SK-N-SH (cell line): Measurements from ENCODE around the gene RPS26. TPM values are rescaled to one million over a fixed set of nuclear protein-coding genes. Genes with fewer than 3 reads are reported as not detected.
A peak's percentile ranks its signal among the peaks of the same experiment; 100 is the strongest.

Experiments used
- CTCF ChIA-PET: fragments of 300-600, 350-600 bp; formaldehyde crosslinking; extraction: SDS; loops from one replicate; lab custom pipeline; 2021; lab: Yijun Ruan, JAX
- POLR2A ChIA-PET: fragments of 350-600 bp; sonication (Branson Sonifier 250); formaldehyde crosslinking; extraction: SDS; loops from one replicate; lab custom pipeline; 2020; ENCODE audit warnings: antibody characterized with exemption, inconsistent platforms; lab: Yijun Ruan, JAX
- DNase-seq: peaks from one replicate; pipeline ENCODE4 v3.0.0; 2012
- H2AFZ ChIP-seq: fragments of 200-600 bp; sonication (generic); 2 replicates; pipeline ENCODE4 v1.8.1; 2016; ENCODE audit warnings: antibody characterized with exemption, mild to moderate bottlenecking, low read depth
- H3F3A ChIP-seq: fragments of 200-600 bp; sonication (generic); replicated peaks from 2 replicates; pipeline ENCODE3; 2016; ENCODE audit warnings: antibody characterized with exemption, mild to moderate bottlenecking; ENCODE audit not compliant: insufficient read depth
- H3K27ac ChIP-seq, 2 experiments: fragments of 200-500 bp in 1 of 2; fragments of 200-600 bp in 1 of 2; sonication (Bioruptor generic) in 1 of 2; sonication (generic), shearing (Covaris generic) in 1 of 2; 2 replicates each; pipeline versions ENCODE4 v1.5.1 to v1.6.1; 2014 to 2016; ENCODE audit warnings: low read depth in 2 of 2, inconsistent platforms in 1 of 2, low read length in 1 of 2, mild to moderate bottlenecking in 1 of 2, mixed read lengths in 1 of 2
- H3K27me3 ChIP-seq: fragments of 200-600 bp; sonication (generic), shearing (Covaris generic); 2 replicates; pipeline ENCODE4 v1.6.1; 2016; ENCODE audit warnings: mixed run types; ENCODE audit not compliant: insufficient read depth
- H3K36me3 ChIP-seq, 2 experiments: fragments of 200-500 bp in 1 of 2; fragments of 200-600 bp in 1 of 2; sonication (Bioruptor generic) in 1 of 2; sonication (generic) in 1 of 2; replicated peaks in 1 of 2; 2 replicates each; pipeline versions ENCODE3 to v1.5.1; 2014 to 2016; ENCODE audit warnings: low read length in 1 of 2, mild to moderate bottlenecking in 1 of 2; ENCODE audit not compliant: insufficient read depth in 2 of 2, control insufficient read depth in 1 of 2
- H3K4me1 ChIP-seq, 2 experiments: fragments of 200-500 bp in 1 of 2; fragments of 200-600 bp in 1 of 2; sonication (Bioruptor generic) in 1 of 2; sonication (generic), shearing (Covaris generic) in 1 of 2; 2 replicates each; pipeline versions ENCODE4 v1.5.1 to v1.6.1; 2014 to 2016; ENCODE audit warnings: low read depth in 1 of 2, low read length in 1 of 2, mixed run types in 1 of 2; ENCODE audit not compliant: insufficient read depth in 2 of 2, control insufficient read depth in 1 of 2
- H3K4me2 ChIP-seq: fragments of 200-600 bp; sonication (generic), shearing (Covaris generic); 2 replicates; pipeline ENCODE4 v1.6.1; 2017; ENCODE audit warnings: mixed run types
- H3K4me3 ChIP-seq, 2 experiments: fragments of 200-500 bp in 1 of 2; fragments of 200-600 bp in 1 of 2; sonication (Bioruptor generic) in 1 of 2; sonication (generic), shearing (Covaris generic) in 1 of 2; 2 replicates each; pipeline versions ENCODE4 v1.5.1 to v1.8.1; 2014 to 2016; ENCODE audit warnings: low read depth in 2 of 2, inconsistent platforms in 1 of 2, low read length in 1 of 2, mild to moderate bottlenecking in 1 of 2, mixed read lengths in 1 of 2, moderate library complexity in 1 of 2
- H3K79me2 ChIP-seq: fragments of 200-600 bp; sonication (generic); 2 replicates; pipeline ENCODE4 v1.8.1; 2017; ENCODE audit warnings: mild to moderate bottlenecking; ENCODE audit not compliant: insufficient read depth
- H3K9ac ChIP-seq: fragments of 200-600 bp; sonication (generic); 2 replicates; pipeline ENCODE4 v1.6.1; 2017; ENCODE audit warnings: mixed run types
- H3K9me2 ChIP-seq: fragments of 200-600 bp; sonication (generic); 2 replicates; pipeline ENCODE4 v1.6.1; 2017; ENCODE audit warnings: mixed run types
- H3K9me3 ChIP-seq: fragments of 200-600 bp; sonication (generic); 2 replicates; pipeline ENCODE4 v1.6.1; 2017; ENCODE audit warnings: mixed run types, mild to moderate bottlenecking, moderate library complexity
- H4K20me1 ChIP-seq: fragments of 200-600 bp; sonication (generic); 2 replicates; pipeline ENCODE4 v1.6.1; 2017; ENCODE audit warnings: mild to moderate bottlenecking, mixed run types; ENCODE audit not compliant: insufficient read depth
- CHD2 ChIP-seq: fragments of 150-350 bp; IDR thresholded peaks from 2 replicates; pipeline ENCODE4 v1.6.1; 2018; ENCODE audit warnings: low read length; ENCODE audit not compliant: partially characterized antibody
- CTCF ChIP-seq: fragments of 200-600 bp; sonication (generic); IDR thresholded peaks from 2 replicates; pipeline ENCODE4 v1.6.1; 2017; ENCODE audit warnings: antibody characterized with exemption, mild to moderate bottlenecking, moderate library complexity
- EP300 ChIP-seq, 2 experiments: IDR thresholded peaks; 2 replicates each; pipeline versions ENCODE4 v1.4.0 to v1.6.1; 2012; ENCODE audit warnings: borderline replicate concordance in 1 of 2, low read depth in 1 of 2, low read length in 1 of 2
- JUND ChIP-seq: IDR thresholded peaks from 2 replicates; pipeline ENCODE4 v1.4.0; 2012
- MEF2A ChIP-seq: IDR thresholded peaks from 2 replicates; pipeline ENCODE4 v1.4.0; 2012; ENCODE audit warnings: low read depth, borderline replicate concordance
- MXI1 ChIP-seq: IDR thresholded peaks from 2 replicates; pipeline ENCODE4 v1.6.1; 2012; ENCODE audit warnings: mild to moderate bottlenecking, low read depth, low read length, improper control_type of control experiment
- NFIC ChIP-seq: IDR thresholded peaks from 2 replicates; pipeline ENCODE4 v1.4.0; 2012; ENCODE audit warnings: borderline replicate concordance
- NRF1 ChIP-seq: IDR thresholded peaks from 2 replicates; pipeline ENCODE4 v1.6.1; 2012; ENCODE audit warnings: low read depth, mild to moderate bottlenecking, low read length
- RAD21 ChIP-seq: IDR thresholded peaks from 2 replicates; pipeline ENCODE4 v1.6.1; 2012; ENCODE audit warnings: mild to moderate bottlenecking, low read length
- RFX5 ChIP-seq: IDR thresholded peaks from 2 replicates; pipeline ENCODE4 v1.6.1; 2012; ENCODE audit warnings: mild to moderate bottlenecking, improper control_type of control experiment, low read length
- RXRA ChIP-seq: IDR thresholded peaks from 2 replicates; pipeline ENCODE4 v1.4.0; 2012; ENCODE audit warnings: low read depth, mild to moderate bottlenecking, borderline replicate concordance
- SIN3A ChIP-seq: IDR thresholded peaks from 2 replicates; pipeline ENCODE4 v1.6.1; 2012; ENCODE audit warnings: low read depth, mild to moderate bottlenecking, low read length, moderate library complexity, borderline replicate concordance
- SMC3 ChIP-seq: IDR thresholded peaks from 2 replicates; pipeline ENCODE4 v1.6.1; 2012; ENCODE audit warnings: low read depth, low read length, improper control_type of control experiment
- TCF12 ChIP-seq: IDR thresholded peaks from 2 replicates; pipeline ENCODE4 v1.4.0; 2012
- TEAD4 ChIP-seq: IDR thresholded peaks from 2 replicates; pipeline ENCODE4 v1.4.0; 2012; ENCODE audit warnings: mild to moderate bottlenecking, borderline replicate concordance; ENCODE audit not compliant: insufficient read depth
- YY1 ChIP-seq: IDR thresholded peaks from 2 replicates; pipeline ENCODE4 v1.4.0; 2012; ENCODE audit warnings: low read depth, mild to moderate bottlenecking
- ZBTB33 ChIP-seq: IDR thresholded peaks from 2 replicates; pipeline ENCODE4 v1.4.0; 2012; ENCODE audit warnings: low read depth, borderline replicate concordance
- WGBS: methylation state at CpG from one replicate; pipeline ENCODE4 v1.1.6; 2017; ENCODE audit warnings: low lambda C conversion rate; 5-methylcytosine and 5-hydroxymethylcytosine counted together
- polyA plus RNA-seq, 3 experiments: library from polyadenylated mRNA; depleted of rRNA; stranded (reverse); fragments of >200 nt; gene quantifications; 2 replicates each; pipeline ENCODE4 v1.2.3, GENCODE V29; 2012

RPS26 gene
- polyA plus RNA-seq, 1 of the 3 experiments (the other 2 are of a cell fraction), result 1,500 TPM

- TF ChIP-seq NFIC (no peak), SMC3 (no peak), JUND (no peak), ZBTB33 (no peak), NRF1 (no peak)
Measured at GRCh38 chr12:56004211-56004610, 37.5 kb upstream of the RPS26 start (continued).

- H3K79me2 ChIP-seq, result no peaks in the 10 kb centered on the region
- H3K4me1 ChIP-seq, result peaks cover 0 to 8% of the 10 kb centered on the region in 2 experiments; a peak in 1 of 4 replicates
- H3K36me3 ChIP-seq, result peaks cover 0 to 7% of the 10 kb centered on the region in 2 experiments
- no peaks in the 10 kb centered on the region for H4K20me1 ChIP-seq
- CTCF ChIA-PET, result interaction anchor here (1.0 to 4.5 kb wide), 6 partner anchors 11 to 31 kb away, joined by 3 to 19 read pairs (median 10); partner anchors contain the start of genes IKZF4 and SUOX
- no peaks in the 10 kb centered on the region for H3K9me3 ChIP-seq
- no peaks in the 10 kb centered on the region for H3K27me3 ChIP-seq
- TF ChIP-seq SIN3A, result no peak
- TF ChIP-seq SMC3, result no peak
- TF ChIP-seq TEAD4, result 0 out of 2 replicates have a peak, but pooled peaks have one; percentile 6
- TF ChIP-seq NFIC, result no peak
- TF ChIP-seq YY1, result no peak
- no peak for TF ChIP-seq MEF2A
- no peak for TF ChIP-seq CTCF
- no peak for TF ChIP-seq CHD2
- 0 out of 2 replicates have a peak, but pooled peaks have one; percentile 4 for TF ChIP-seq RFX5
- no peak for TF ChIP-seq RAD21
- no peak for TF ChIP-seq JUND
- no peak for TF ChIP-seq EP300 (IDR thresholded peaks at IDR 0.05; ENCODE audit: borderline replicate concordance in 1 of 2, low read depth in 1 of 2, low read length in 1 of 2)
- TF ChIP-seq ZBTB33, result no peak
- TF ChIP-seq RXRA, result no peak
- peak; percentile 18; the same call in 1 of the 2 replicates for TF ChIP-seq MXI1
- TF ChIP-seq TCF12, result no peak
- peak; percentile 96 for DNase-seq
- H3K9me2 ChIP-seq, result no peaks in the 10 kb centered on the region
- peak overlapping the region; percentile 90 for H2AFZ ChIP-seq
- H3K4me3 ChIP-seq, result peak overlapping the region; percentile 66 to 72
- peak overlapping the region; percentile 77 for H3K9ac ChIP-seq
- 7% methylated on average over 31 of the region's 44 CpGs for WGBS
- peaks cover 4% of the 10 kb centered on the region for H3F3A ChIP-seq
- POLR2A ChIA-PET, result interaction anchor here (1.0 to 1.4 kb wide), 5 partner anchors 10 to 34 kb away, joined by 3 to 11 read pairs (median 7); partner anchors contain the start of genes IKZF4, RAB5B and SUOX
- H3K27ac ChIP-seq, result peak overlapping the region; percentile 52 to 88
- peak overlapping the region; percentile 88 for H3K4me2 ChIP-seq
Measured at GRCh38 chr12:56007564-56008559, 33.9 kb upstream of the RPS26 start.
